Esophagus squamous epithelium (tissue), 5 donors: ENCODE measurements around the gene RPAP3. TPM values are rescaled to one million over a fixed set of nuclear protein-coding genes. Genes with fewer than 3 reads are reported as not detected.

Experiments
- DNase-seq: peaks from one replicate; lab custom pipeline; 2025; lab: John Stamatoyannopoulos, UW
- H3K27ac ChIP-seq, 4 donors: fragments of 200-600 bp; sonication (generic); one replicate each; pipeline ENCODE4 v1.5.1; 2016 to 2019; ENCODE audit warnings: mild to moderate bottlenecking in 1 of 4
- H3K27me3 ChIP-seq, 4 donors: fragments of 200-600 bp; sonication (generic); 1 replicate in 3 of 4; 2 replicates in 1 of 4; pipeline versions ENCODE4 v1.5.1 to v1.6.0; 2017 to 2021; ENCODE audit warnings: antibody characterized with exemption in 1 of 4
- H3K36me3 ChIP-seq, 3 donors: fragments of 200-600 bp; sonication (generic); one replicate each; pipeline ENCODE4 v1.5.1; 2016 to 2019
- H3K4me1 ChIP-seq, 3 donors: fragments of 200-600 bp; sonication (generic); one replicate each; pipeline ENCODE4 v1.5.1; 2017 to 2019
- H3K4me3 ChIP-seq, 4 donors: fragments of 200-600 bp; sonication (generic); 1 replicate in 3 of 4; 2 replicates in 1 of 4; pipeline ENCODE4 v1.5.1; 2016 to 2019; ENCODE audit warnings: mild to moderate bottlenecking in 2 of 4, moderate library complexity in 1 of 4
- H3K9me3 ChIP-seq, 3 donors: fragments of 200-600 bp; sonication (generic); one replicate each; pipeline ENCODE4 v1.5.1; 2016 to 2019
- POLR2A ChIP-seq, 4 donors: fragments of 450-650 bp; IDR thresholded peaks; one replicate each; pipeline ENCODE4 v1.6.1; 2017; ENCODE audit warnings: antibody characterized with exemption in 4 of 4, mild to moderate bottlenecking in 4 of 4, moderate library complexity in 3 of 4
- WGBS, 2 donors: methylation state at CpG; one replicate each; pipeline ENCODE4 v1.1.5; 2018; 5-methylcytosine and 5-hydroxymethylcytosine counted together
- intact Hi-C: fragments of 100-400 bp; cut with DNase I; formaldehyde crosslinking; loops from one replicate; pipeline ENCODE4 v1.15.0; 2022
- total RNA-seq, 4 donors: library from RNA; depleted of rRNA; stranded (reverse); fragments of >200 nt; gene quantifications; one replicate each; pipeline ENCODE4 v1.1.0, GENCODE V29; 2016
- TF ChIP-seq, protein P1 (sequence below), 6 experiments: fragments of 450-650 bp in 4 of 6; fragments of 200-600 bp in 2 of 6; sonication (generic) in 2 of 6; IDR thresholded peaks; one replicate each; pipeline ENCODE4 v1.5.1; 2016 to 2019; ENCODE audit warnings: antibody characterized with exemption in 6 of 6, mild to moderate bottlenecking in 4 of 6, moderate library complexity in 4 of 6
- donor health status: DM: yes; HTN: yes; CAD: no.

The RPAP3 gene
- total RNA-seq, 4 donors from 2014 or later, result 7.7 to 20.3 (median 17.7) TPM

DNA sequence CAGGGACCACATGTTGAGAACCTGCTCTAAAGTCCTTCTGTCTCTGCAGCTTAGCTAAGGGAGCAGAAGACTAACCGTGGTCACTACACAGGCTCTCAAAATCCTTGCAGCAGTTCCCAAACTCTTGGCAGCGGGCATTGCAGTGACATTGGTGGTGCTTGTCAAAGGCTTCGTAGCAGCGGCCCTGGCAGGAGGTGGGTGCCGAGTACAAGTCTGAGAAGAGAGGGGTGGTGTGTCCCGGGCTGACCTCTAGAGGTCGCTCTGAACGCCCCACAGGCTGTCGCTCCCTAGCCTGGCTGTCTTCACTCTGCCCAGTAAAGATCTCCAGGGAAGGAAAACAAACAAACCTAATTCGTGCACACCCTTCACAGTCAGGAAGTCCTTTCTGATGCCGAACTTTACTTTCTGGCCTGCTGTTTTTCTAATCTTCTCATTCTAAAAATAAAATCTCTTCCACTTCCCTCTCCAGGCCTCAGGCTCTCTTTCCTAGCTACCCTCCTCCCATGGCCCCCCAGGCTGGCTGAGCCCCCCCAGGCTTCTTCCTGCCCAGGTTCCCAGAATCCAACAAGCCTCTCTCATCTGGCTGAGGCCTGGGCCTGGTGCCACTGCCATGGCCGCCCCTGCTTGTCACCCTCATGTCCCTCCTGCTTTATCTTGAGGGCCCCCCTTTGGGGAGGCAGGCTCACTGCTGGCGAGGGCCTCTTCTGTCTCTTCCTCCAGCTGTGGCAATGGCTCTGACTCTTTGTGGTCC is 11.8 kb upstream of the RPAP3 start:
- TF ChIP-seq, protein P1, sequence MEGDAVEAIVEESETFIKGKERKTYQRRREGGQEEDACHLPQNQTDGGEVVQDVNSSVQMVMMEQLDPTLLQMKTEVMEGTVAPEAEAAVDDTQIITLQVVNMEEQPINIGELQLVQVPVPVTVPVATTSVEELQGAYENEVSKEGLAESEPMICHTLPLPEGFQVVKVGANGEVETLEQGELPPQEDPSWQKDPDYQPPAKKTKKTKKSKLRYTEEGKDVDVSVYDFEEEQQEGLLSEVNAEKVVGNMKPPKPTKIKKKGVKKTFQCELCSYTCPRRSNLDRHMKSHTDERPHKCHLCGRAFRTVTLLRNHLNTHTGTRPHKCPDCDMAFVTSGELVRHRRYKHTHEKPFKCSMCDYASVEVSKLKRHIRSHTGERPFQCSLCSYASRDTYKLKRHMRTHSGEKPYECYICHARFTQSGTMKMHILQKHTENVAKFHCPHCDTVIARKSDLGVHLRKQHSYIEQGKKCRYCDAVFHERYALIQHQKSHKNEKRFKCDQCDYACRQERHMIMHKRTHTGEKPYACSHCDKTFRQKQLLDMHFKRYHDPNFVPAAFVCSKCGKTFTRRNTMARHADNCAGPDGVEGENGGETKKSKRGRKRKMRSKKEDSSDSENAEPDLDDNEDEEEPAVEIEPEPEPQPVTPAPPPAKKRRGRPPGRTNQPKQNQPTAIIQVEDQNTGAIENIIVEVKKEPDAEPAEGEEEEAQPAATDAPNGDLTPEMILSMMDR (IDR thresholded peaks at IDR 0.05), result peak; percentile 46 to 76 (median 60)
- TF ChIP-seq POLR2A (IDR thresholded peaks at IDR 0.05), result no peak
- 17 to 22% methylated on average over 10 to 11 of the region's 13 CpGs for WGBS, 2 donors
- Histone ChIP-seq H3K36me3 (peaks cover 0 to 53% (median 0%) of the 10 kb centered on the region in 3 donors), H3K4me1 (peaks cover 28 to 72% (median 42%) of the 10 kb centered on the region in 3 donors), H3K4me3 (no peak overlapping the region), H3K27me3 (no peaks in the 10 kb centered on the region), H3K9me3 (no peaks in the 10 kb centered on the region), H3K27ac (peak overlapping the region; percentile 74 to 89 (median 88))
- DNase-seq, result no peak
- intact Hi-C loops, result loop anchor here (5.0 kb wide), 2 partner anchors 60 to 120 kb away; no protein-coding TSS in a partner anchor

DNA sequence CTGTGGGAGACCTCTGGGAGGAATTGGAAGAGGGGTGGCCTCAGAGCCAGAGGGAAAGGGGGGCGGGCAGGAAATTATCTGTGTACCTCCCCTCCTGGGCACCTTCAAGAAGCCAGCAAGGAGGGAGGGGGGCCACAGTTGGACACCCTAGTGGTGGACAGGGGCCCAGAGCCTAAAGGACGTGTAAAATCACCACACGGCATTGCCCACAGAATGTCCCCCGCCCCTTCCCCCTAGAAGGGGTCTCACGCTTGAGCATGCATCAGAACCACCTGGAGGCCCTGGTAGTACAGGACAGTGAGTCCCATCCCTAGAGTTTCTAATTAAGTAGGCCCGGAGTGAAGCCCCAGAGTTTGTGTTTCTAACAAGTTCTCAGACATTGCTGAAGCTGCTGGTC is 11.2 kb upstream of the RPAP3 start:
- no peak overlapping the region for H3K4me3 ChIP-seq
- H3K4me1 ChIP-seq, result peaks cover 26 to 67% (median 41%) of the 10 kb centered on the region in 3 donors
- no peak for DNase-seq
- no peaks in the 10 kb centered on the region for H3K9me3 ChIP-seq
- H3K27me3 ChIP-seq, result no peaks in the 10 kb centered on the region
- peak overlapping the region; percentile 74 to 89 (median 88) for H3K27ac ChIP-seq
- H3K36me3 ChIP-seq, result peaks cover 0 to 59% (median 0%) of the 10 kb centered on the region in 3 donors
- intact Hi-C loops, result loop anchor here (5.0 kb wide), 2 partner anchors 60 to 120 kb away; no protein-coding TSS in a partner anchor
- TF ChIP-seq, protein P1 (IDR thresholded peaks at IDR 0.05), result no peak
- 64 to 65% methylated on average over 2 to 4 of the region's 6 CpGs for WGBS, 2 donors

DNA sequence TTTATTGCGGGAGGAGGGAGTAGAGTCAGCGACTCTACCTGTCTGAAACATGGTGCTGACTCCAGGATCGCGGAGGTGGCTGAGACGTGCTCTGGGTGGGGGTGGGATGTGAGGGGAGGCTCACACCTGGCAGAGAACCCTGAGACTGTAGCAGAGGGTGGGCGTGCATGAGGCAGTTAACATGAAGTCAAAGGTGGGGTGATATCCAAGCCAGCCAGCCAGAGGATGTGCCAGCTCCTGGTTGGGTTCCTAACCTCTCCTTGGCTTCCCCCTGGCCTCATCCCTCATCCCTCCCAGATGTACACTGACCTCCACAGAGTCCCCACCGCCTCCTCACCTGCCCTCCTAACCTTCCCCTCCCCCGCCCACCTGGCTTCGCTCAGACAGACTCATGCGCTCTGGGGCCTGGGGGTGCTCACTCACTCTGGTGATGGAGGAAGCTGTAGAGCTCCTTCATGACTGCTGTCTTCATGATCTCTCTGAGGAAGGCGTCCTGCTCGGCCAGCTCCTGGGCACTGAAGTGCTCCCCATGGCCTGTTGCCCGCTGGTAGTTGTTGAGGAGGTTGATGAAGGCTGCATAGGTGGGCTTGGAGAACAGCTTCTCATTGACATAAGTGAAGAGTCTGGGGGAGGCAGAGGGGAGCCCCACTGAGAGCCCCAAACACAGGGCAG is 10.2 kb upstream of the RPAP3 start:
- H3K4me3 ChIP-seq, result peak overlapping the region in 1 of 4 donors; percentile 34
- intact Hi-C loops, result loop anchor here (5.0 kb wide), 2 partner anchors 61 to 121 kb away; no protein-coding TSS in a partner anchor

GRCh38 chr12:47715393-47715876 is 9.6 kb upstream of the RPAP3 start:
- Histone ChIP-seq H3K4me1 (peaks cover 26 to 51% (median 41%) of the 10 kb centered on the region in 3 donors), H3K27me3 (no peaks in the 10 kb centered on the region), H3K27ac (peak overlapping the region in 3 of 4 donors; percentile 86 to 89 (median 89)), H3K9me3 (no peaks in the 10 kb centered on the region), H3K36me3 (peaks cover 0 to 65% (median 0%) of the 10 kb centered on the region in 3 donors), H3K4me3 (peak overlapping the region in 1 of 4 donors; percentile 34)
- no peak for DNase-seq
- intact Hi-C loops, result loop anchor here (5.0 kb wide), 2 partner anchors 62 to 122 kb away; no protein-coding TSS in a partner anchor
- TF ChIP-seq, protein P1 (IDR thresholded peaks at IDR 0.05), result peak; percentile 68 to 84 (median 82)
- TF ChIP-seq POLR2A (IDR thresholded peaks at IDR 0.05), result no peak
- WGBS, 2 donors, result 0% methylated on average over 7 to 8 of the region's 10 CpGs

More for the DNA sequence above, 10.2 kb upstream of the RPAP3 start:
- DNase-seq, result no peak
- H3K9me3 ChIP-seq, result no peaks in the 10 kb centered on the region
- H3K27me3 ChIP-seq, result no peaks in the 10 kb centered on the region
- peaks cover 0 to 65% (median 0%) of the 10 kb centered on the region in 3 donors for H3K36me3 ChIP-seq
- H3K27ac ChIP-seq, result peak overlapping the region; percentile 3 to 89 (median 88)
- H3K4me1 ChIP-seq, result peaks cover 26 to 56% (median 41%) of the 10 kb centered on the region in 3 donors
- no peak for TF ChIP-seq POLR2A (IDR thresholded peaks at IDR 0.05)
- TF ChIP-seq, protein P1 (IDR thresholded peaks at IDR 0.05), result no peak
- WGBS, 2 donors, result 61% methylated on average over 6 of the region's 13 CpGs; no CpG with 5 or more reads in 1 of the 2 donors
